IMR-90 (cell line): ENCODE measurements around the gene IQGAP2. TPM values are rescaled to one million over a fixed set of nuclear protein-coding genes. Genes with fewer than 3 reads are reported as not detected.

Experiments
- ATAC-seq: fragments of 200-7000 bp; cut with Tn5 transposase; 2 replicates; pipeline ENCODE4 v1.9.1; 2020; ENCODE audit warnings: low read depth, mild to moderate bottlenecking, moderate library complexity
- BruUV-seq: library from RNA; stranded (reverse); fragments of 400-500 nt; replicated peaks from 2 replicates; lab custom pipeline; 2021; lab: Mats Ljungman, UMichigan
- CTCF ChIA-PET: fragments of 300-600 bp; formaldehyde crosslinking; extraction: SDS; loops from one replicate; lab custom pipeline; 2021; ENCODE audit warnings: antibody characterized with exemption; lab: Yijun Ruan, JAX
- POLR2A ChIA-PET: fragments of 300-600 bp; sonication (Branson Sonifier 250); formaldehyde crosslinking; loops from one replicate; lab custom pipeline; 2022; ENCODE audit warnings: antibody characterized with exemption; ENCODE audit not compliant: unreplicated experiment; lab: Charles Lee
- DNase-seq: peaks from one replicate; pipeline ENCODE4 v3.0.0; 2013
- H2AFZ ChIP-seq: replicated peaks from 2 replicates; pipeline ENCODE3; 2013; ENCODE audit warnings: low read length, mild to moderate bottlenecking; ENCODE audit not compliant: poor library complexity
- H2AK5ac ChIP-seq: 2 replicates; pipeline ENCODE4 v1.6.1; 2013; ENCODE audit warnings: low read depth, low read length, inconsistent platforms
- H2AK9ac ChIP-seq: replicated peaks from 2 replicates; pipeline ENCODE3; 2013; ENCODE audit warnings: mild to moderate bottlenecking, low read depth, low read length, moderate library complexity; ENCODE audit not compliant: poor library complexity
- H2BK120ac ChIP-seq: 2 replicates; pipeline ENCODE4 v1.6.1; 2013; ENCODE audit warnings: low read depth, low read length, inconsistent platforms
- H2BK15ac ChIP-seq: 3 replicates; pipeline ENCODE4 v1.6.1; 2013; ENCODE audit warnings: low read depth, low read length, inconsistent platforms
- H2BK20ac ChIP-seq: 2 replicates; pipeline ENCODE4 v1.6.1; 2013; ENCODE audit warnings: low read depth, mild to moderate bottlenecking, inconsistent platforms, low read length, moderate library complexity
- H2BK5ac ChIP-seq: 2 replicates; pipeline ENCODE4 v1.6.1; 2013; ENCODE audit warnings: mild to moderate bottlenecking, low read depth, low read length, inconsistent platforms; ENCODE audit not compliant: poor library complexity, severe bottlenecking
- H3K14ac ChIP-seq: replicated peaks from 2 replicates; pipeline ENCODE4 v1.6.1; 2013; ENCODE audit warnings: low read depth, low read length, inconsistent platforms
- H3K18ac ChIP-seq: 2 replicates; pipeline ENCODE4 v1.6.1; 2013; ENCODE audit warnings: low read depth, low read length, control low read depth
- H3K23ac ChIP-seq: 2 replicates; pipeline ENCODE4 v1.6.1; 2013; ENCODE audit warnings: low read depth, low read length, inconsistent platforms
- H3K27ac ChIP-seq: 2 replicates; pipeline ENCODE4 v1.5.1; 2013; ENCODE audit warnings: mild to moderate bottlenecking, control low read depth, low read length; ENCODE audit not compliant: insufficient read depth
- H3K27me3 ChIP-seq: 2 replicates; pipeline ENCODE4 v1.6.1; 2013; ENCODE audit warnings: low read length; ENCODE audit not compliant: control insufficient read depth, insufficient read depth
- H3K36me3 ChIP-seq: 2 replicates; pipeline ENCODE4 v1.6.1; 2013; ENCODE audit warnings: low read length, mixed read lengths; ENCODE audit not compliant: control insufficient read depth, insufficient read depth
- H3K4ac ChIP-seq: 2 replicates; pipeline ENCODE4 v1.6.1; 2013; ENCODE audit warnings: low read depth, low read length, inconsistent platforms
- H3K4me1 ChIP-seq: 2 replicates; pipeline ENCODE4 v1.6.1; 2013; ENCODE audit warnings: low read length, mixed read lengths; ENCODE audit not compliant: control insufficient read depth, insufficient read depth
- H3K4me2 ChIP-seq: 2 replicates; pipeline ENCODE4 v1.6.1; 2013; ENCODE audit warnings: low read depth, mild to moderate bottlenecking, control low read depth, low read length, moderate library complexity
- H3K4me3 ChIP-seq: 2 replicates; pipeline ENCODE4 v1.5.1; 2013; ENCODE audit warnings: low read depth, mild to moderate bottlenecking, control low read depth, low read length, moderate library complexity; ENCODE audit not compliant: insufficient read depth
- H3K56ac ChIP-seq: 2 replicates; pipeline ENCODE4 v1.6.1; 2013; ENCODE audit warnings: low read length, inconsistent platforms; ENCODE audit not compliant: insufficient read depth; ENCODE audit errors: extremely low read depth
- H3K79me1 ChIP-seq, 2 experiments: 2 replicates each; pipeline ENCODE4 v1.6.1; 2013; ENCODE audit warnings: low read length in 2 of 2, inconsistent platforms in 1 of 2, low read depth in 1 of 2
- H3K9ac ChIP-seq: 2 replicates; pipeline ENCODE4 v1.6.1; 2013; ENCODE audit warnings: low read depth, low read length, control low read depth
- H3K9me1 ChIP-seq: 2 replicates; pipeline ENCODE4 v1.6.1; 2013; ENCODE audit warnings: low read length, inconsistent platforms; ENCODE audit not compliant: insufficient read depth
- H3K9me3 ChIP-seq: 2 replicates; pipeline ENCODE4 v1.6.1; 2013; ENCODE audit warnings: low read length; ENCODE audit not compliant: control insufficient read depth, insufficient read depth
- H4K20me1 ChIP-seq: 2 replicates; pipeline ENCODE4 v1.6.1; 2013; ENCODE audit warnings: low read length, inconsistent platforms; ENCODE audit not compliant: insufficient read depth
- H4K5ac ChIP-seq: 2 replicates; pipeline ENCODE4 v1.6.1; 2013; ENCODE audit warnings: mild to moderate bottlenecking, low read depth, low read length, control low read depth
- H4K8ac ChIP-seq, 2 experiments: 2 replicates each; pipeline ENCODE4 v1.6.1; 2013; ENCODE audit warnings: low read depth in 2 of 2, low read length in 2 of 2, control low read depth in 1 of 2, inconsistent platforms in 1 of 2
- H4K91ac ChIP-seq: 2 replicates; pipeline ENCODE4 v1.6.1; 2013; ENCODE audit warnings: low read depth, low read length, inconsistent platforms; ENCODE audit not compliant: insufficient read depth
- CEBPB ChIP-seq: IDR thresholded peaks from 2 replicates; pipeline ENCODE4 v1.6.1; 2012; ENCODE audit warnings: low read depth, low read length, improper control_type of control experiment
- CHD1 ChIP-seq: IDR thresholded peaks from 2 replicates; pipeline ENCODE4 v1.6.1; 2012; ENCODE audit warnings: low read depth, low read length, improper control_type of control experiment
- CTCF ChIP-seq: conservative IDR thresholded peaks from 2 replicates; pipeline ENCODE4 v1.5.1; 2012; ENCODE audit warnings: mild to moderate bottlenecking, low read depth, low read length, improper control_type of control experiment
- ELK1 ChIP-seq: fragments of 150-350 bp; IDR thresholded peaks from 2 replicates; pipeline ENCODE4 v1.6.1; 2016; ENCODE audit warnings: low read depth, mild to moderate bottlenecking, low read length, moderate library complexity, borderline replicate concordance
- FOS ChIP-seq: fragments of 150-350 bp; IDR thresholded peaks from 2 replicates; pipeline ENCODE4 v1.6.1; 2016; ENCODE audit warnings: low read depth, low read length
- MAFK ChIP-seq: IDR thresholded peaks from 2 replicates; pipeline ENCODE4 v1.6.1; 2012; ENCODE audit warnings: low read depth, low read length, improper control_type of control experiment
- MXI1 ChIP-seq: IDR thresholded peaks from 2 replicates; pipeline ENCODE4 v1.6.1; 2012; ENCODE audit warnings: low read depth, mild to moderate bottlenecking, low read length, moderate library complexity, borderline replicate concordance
- POLR2A ChIP-seq: IDR thresholded peaks from 2 replicates; pipeline ENCODE4 v1.6.1; 2012; ENCODE audit warnings: mild to moderate bottlenecking, low read depth, low read length
- RAD21 ChIP-seq: IDR thresholded peaks from 2 replicates; pipeline ENCODE4 v1.6.1; 2012; ENCODE audit warnings: low read length, improper control_type of control experiment
- RFX5 ChIP-seq: IDR thresholded peaks from 2 replicates; pipeline ENCODE4 v1.8.0; 2012; ENCODE audit warnings: low read depth, mild to moderate bottlenecking, low read length, moderate library complexity
- SMC3 ChIP-seq: fragments of 150-350 bp; IDR thresholded peaks from 2 replicates; pipeline ENCODE4 v1.6.1; 2016; ENCODE audit warnings: low read depth, mild to moderate bottlenecking, antibody characterized with exemption, low read length, moderate library complexity
- WGBS, 2 experiments: methylation state at CpG; one replicate each; pipeline versions ENCODE4 v1.1.5 to v1.1.7; 2013; ENCODE audit warnings: missing lambda C conversion rate in 2 of 2; ENCODE audit not compliant: insufficient read length in 1 of 2; ENCODE audit errors: extremely low coverage in 2 of 2; 5-methylcytosine and 5-hydroxymethylcytosine counted together
- dilution Hi-C: fragments of 300-500 bp; cut with HindIII; formaldehyde crosslinking; loops from one replicate; pipeline ENCODE4 v1.14.3; 2018; ENCODE audit warnings: low sequenced_read_pairs; ENCODE audit not compliant: unreplicated experiment
- in situ Hi-C: fragments of 300-500 bp; cut with MboI; formaldehyde crosslinking; loops from 3 replicates; pipeline ENCODE4 v1.14.3; 2019; ENCODE audit warnings: low sequenced_read_pairs, inconsistent platforms, mixed read lengths
- intact Hi-C: fragments of 100-400 bp; cut with micrococcal nuclease; formaldehyde crosslinking; loops from 2 replicates; pipeline ENCODE4 v1.10.0; 2022
- polyA plus RNA-seq, 3 experiments: library from polyadenylated mRNA; depleted of rRNA; stranded (reverse); fragments of >200 nt; gene quantifications; 2 replicates each; pipeline ENCODE4 v1.2.3, GENCODE V29; 2012; ENCODE audit warnings: low replicate concordance in 1 of 3
- total RNA-seq: library from RNA; depleted of rRNA; stranded (reverse); fragments of >200 nt; gene quantifications from 2 replicates; pipeline ENCODE4 v1.2.3, GENCODE V29; 2012

Gene IQGAP2
- total and polyA plus RNA-seq, 2 of the 4 experiments (the other 2 are of a cell fraction) = 0.21 to 0.36 TPM

- Histone ChIP-seq H4K91ac (peak overlapping the region; percentile 5; the same call in 1 of the 2 replicates), H3K9me3 (no peaks in the 10 kb centered on the region), H4K8ac (peak overlapping the region; percentile 53 to 88), H3K18ac (peak overlapping the region; percentile 76; the same call in 1 of the 2 replicates), H3K4me1 (peaks cover 11% of the 10 kb centered on the region), H3K9ac (no peak overlapping the region), H3K23ac (peak overlapping the region; percentile 49), H3K27me3 (no peaks in the 10 kb centered on the region), H4K20me1 (no peaks in the 10 kb centered on the region), H2BK120ac (peak overlapping the region; percentile 84), H3K4me3 (no peak overlapping the region), H2AFZ (no peak overlapping the region), H2BK20ac (peak overlapping the region; percentile 92), H3K79me1 (no peaks in the 10 kb centered on the region), H3K4ac (peak overlapping the region; percentile 63; the same call in 1 of the 2 replicates), H2BK15ac (peak overlapping the region; percentile 35; the same call in 2 of the 3 replicates), H3K4me2 (peak overlapping the region; percentile 90; the same call in 1 of the 2 replicates), H2BK5ac (no peak overlapping the region), H3K36me3 (no peaks in the 10 kb centered on the region), H4K5ac (peak overlapping the region; percentile 88; the same call in 1 of the 2 replicates), H3K14ac (peak overlapping the region; percentile 81), H3K27ac (peak overlapping the region; percentile 25; the same call in 1 of the 2 replicates), H3K9me1 (no peaks in the 10 kb centered on the region), H3K56ac (no peak overlapping the region), H2AK9ac (no peak overlapping the region), H2AK5ac (no peak overlapping the region)
- ChIA-PET CTCF (interaction anchor here (0.7 to 1.1 kb wide), 2 partner anchors 168 to 180 kb away, joined by 4 to 7 read pairs; no protein-coding TSS in a partner anchor), POLR2A (no interaction called here)
- intact Hi-C loops = loop anchor here (5.0 kb wide), 1 partner anchor 886 kb away; the partner anchor contains the start of gene WDR41
- no CpG with 5 or more reads among the region's 2 CpGs for WGBS, 2 experiments
- ATAC-seq = no peak
- TF ChIP-seq POLR2A = no peak
- TF ChIP-seq FOS = no peak
- TF ChIP-seq ELK1 = no peak
- TF ChIP-seq CHD1 = no peak
- no peak for TF ChIP-seq CEBPB
- no peak for TF ChIP-seq MXI1
- TF ChIP-seq MAFK = no peak
- TF ChIP-seq RFX5 = no peak
- no peak for TF ChIP-seq RAD21
- TF ChIP-seq CTCF = no peak
- no peak for TF ChIP-seq SMC3
- no TSS peak for BruUV-seq
- dilution Hi-C loops = no loop called here
- DNase-seq = no peak
- in situ Hi-C loops = loop anchor here (10.0 kb wide), 2 partner anchors 108 to 408 kb away; partner anchors contain the start of gene F2R
Observed at GRCh38 chr5:76606701-76607100, 203.6 kb downstream of the IQGAP2 start.
